Gastroesophageal sphincter (tissue), 4 donors: Measurements from ENCODE around the gene FBXL4. TPM values are rescaled to one million over a fixed set of nuclear protein-coding genes. Genes with fewer than 3 reads are reported as not detected.

Source experiments
- ATAC-seq: fragments of 150-250 bp; one replicate; pipeline ENCODE4 v1.9.1; 2016; ENCODE audit warnings: mild to moderate bottlenecking, moderate library complexity
- H3K27ac ChIP-seq, 4 donors: fragments of 200-600 bp; sonication (generic) in 3 of 4; 1 replicate in 3 of 4; 2 replicates in 1 of 4; pipeline ENCODE4 v1.5.1; 2016 to 2019
- H3K27me3 ChIP-seq: fragments of 200-600 bp; sonication (generic); one replicate; pipeline ENCODE4 v1.5.1; 2019
- H3K36me3 ChIP-seq, 2 donors: fragments of 200-600 bp; sonication (generic); one replicate each; pipeline ENCODE4 v1.5.1; 2019; ENCODE audit warnings: control low read depth in 1 of 2
- H3K4me1 ChIP-seq, 3 donors: fragments of 200-600 bp; sonication (generic); 1 replicate in 2 of 3; 2 replicates in 1 of 3; pipeline ENCODE4 v1.5.1; 2016 to 2019; ENCODE audit warnings: control low read depth in 2 of 3
- H3K4me3 ChIP-seq, 2 donors: fragments of 200-600 bp; sonication (generic); one replicate each; pipeline ENCODE4 v1.5.1; 2019; ENCODE audit warnings: mild to moderate bottlenecking in 1 of 2, moderate library complexity in 1 of 2
- H3K9me3 ChIP-seq, 3 donors: fragments of 200-600 bp; sonication (generic); one replicate each; pipeline ENCODE4 v1.5.1; 2017 to 2019; ENCODE audit warnings: control low read depth in 2 of 3
- EP300 ChIP-seq: sonication (generic); formaldehyde crosslinking; IDR thresholded peaks from one replicate; pipeline ENCODE4 v1.6.1; 2017; ENCODE audit warnings: antibody characterized with exemption, mild to moderate bottlenecking
- POLR2A ChIP-seq, 2 donors: fragments of 450-650 bp; IDR thresholded peaks; one replicate each; pipeline ENCODE4 v1.6.1; 2017; ENCODE audit warnings: antibody characterized with exemption in 2 of 2, mild to moderate bottlenecking in 2 of 2, moderate library complexity in 1 of 2
- POLR2AphosphoS5 ChIP-seq: sonication (generic); formaldehyde crosslinking; IDR thresholded peaks from one replicate; pipeline ENCODE4 v1.6.1; 2017; ENCODE audit warnings: antibody characterized with exemption
- WGBS, 2 donors: methylation state at CpG; one replicate each; pipeline ENCODE4 v1.1.5; 2018; ENCODE audit warnings: low coverage in 1 of 2; 5-methylcytosine and 5-hydroxymethylcytosine counted together
- total RNA-seq, 4 donors: library from RNA; depleted of rRNA; stranded (reverse); fragments of >200 nt; gene quantifications; one replicate each; pipeline ENCODE4 v1.1.0, GENCODE V29; 2016
- TF ChIP-seq, protein P1 (sequence below), 4 experiments: fragments of 200-600 bp in 2 of 4; fragments of 450-650 bp in 2 of 4; sonication (generic) in 1 of 4; IDR thresholded peaks; one replicate each; pipeline ENCODE4 v1.5.1; 2017 to 2019; ENCODE audit warnings: antibody characterized with exemption in 4 of 4, mild to moderate bottlenecking in 2 of 4, moderate library complexity in 2 of 4

Gene FBXL4
- total RNA-seq, 4 donors from 2014 or later: 15.6 to 21.9 (median 18.8) TPM

DNA sequence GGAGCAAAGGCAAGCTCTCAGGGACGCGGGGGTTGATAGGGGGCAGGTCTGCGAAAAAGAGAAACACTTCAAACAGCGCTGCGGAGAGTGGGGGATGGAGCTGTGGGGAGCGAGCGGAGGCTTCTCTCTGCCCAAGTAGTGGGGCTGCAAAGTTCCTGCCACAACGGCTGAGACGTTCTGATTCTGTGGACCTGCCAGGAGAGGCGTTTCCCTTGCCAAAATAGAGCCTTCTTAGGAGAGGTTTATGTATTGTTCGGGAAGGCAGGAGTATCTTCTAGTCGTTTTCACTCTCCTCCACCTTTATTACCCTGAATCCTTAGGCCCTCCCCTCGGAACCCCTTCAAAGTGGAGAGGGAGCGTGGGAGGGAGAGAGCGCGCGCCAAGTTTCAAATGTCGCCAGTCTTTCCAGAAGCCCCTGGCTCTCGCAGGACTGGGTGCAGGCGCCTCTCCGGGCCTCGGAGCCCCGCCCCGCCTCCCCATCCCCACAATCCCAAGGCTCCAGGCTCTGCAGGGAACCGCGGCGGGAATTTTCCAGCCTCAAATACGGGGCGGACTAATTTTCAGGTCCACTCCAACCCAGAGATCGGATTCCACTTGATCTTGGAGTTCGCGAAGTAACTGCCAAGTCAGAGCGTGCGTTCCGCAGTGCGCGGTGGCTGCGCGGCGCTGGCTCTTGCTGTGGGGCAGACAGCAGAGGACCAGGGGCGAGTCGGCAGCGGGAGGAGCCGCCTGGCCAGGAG, 123.4 kb downstream of the FBXL4 start:
- ATAC-seq: no peak
- no peak overlapping the region for H3K27ac ChIP-seq
- H3K4me3 ChIP-seq: peak overlapping the region in 1 of 2 donors; percentile 22
- H3K4me1 ChIP-seq: peaks cover 0 to 35% (median 13%) of the 10 kb centered on the region in 3 donors
- peaks cover 92% of the 10 kb centered on the region for H3K27me3 ChIP-seq
- no peaks in the 10 kb centered on the region for H3K9me3 ChIP-seq
- WGBS, 2 donors: 3 to 6% methylated on average over 13 to 20 of the region's 44 CpGs
- TF ChIP-seq POLR2AphosphoS5 (no peak), EP300 (no peak)
- H3K36me3 ChIP-seq: no peaks in the 10 kb centered on the region

DNA sequence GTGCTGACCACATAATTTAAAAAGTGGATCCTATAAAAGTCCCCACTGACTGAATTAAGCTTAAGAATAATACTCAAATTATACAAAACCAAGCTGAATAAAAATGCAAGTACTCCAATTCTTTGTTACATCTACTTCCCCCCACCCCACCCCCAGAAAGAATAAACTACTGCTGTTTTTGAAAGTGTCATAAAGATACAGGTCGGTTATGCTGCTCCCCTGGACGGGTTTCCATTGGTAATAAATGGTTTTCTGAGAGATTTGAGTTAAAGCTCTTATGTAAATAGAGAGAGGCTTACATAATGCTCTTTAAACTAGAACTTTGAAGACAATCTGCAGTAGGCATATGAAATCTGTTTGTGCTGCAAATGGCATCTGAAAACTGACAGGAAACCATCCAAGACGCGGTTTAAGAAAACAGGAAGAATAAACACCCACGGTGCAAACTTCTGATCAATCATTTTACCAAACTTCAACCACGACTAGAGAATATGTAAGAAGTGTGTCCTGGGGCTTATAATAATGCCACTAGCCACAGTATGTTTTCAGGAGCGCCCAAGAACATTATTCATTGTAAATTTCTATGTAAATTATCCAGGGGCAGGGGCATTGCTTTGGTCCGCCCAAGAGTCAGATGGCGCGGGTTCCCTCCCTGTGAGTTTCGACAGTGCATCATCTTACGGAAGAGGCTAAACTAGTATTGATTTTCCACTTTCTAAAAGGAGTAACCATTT, 124.2 kb downstream of the FBXL4 start:
- H3K4me1 ChIP-seq: peaks cover 0 to 35% (median 13%) of the 10 kb centered on the region in 3 donors
- H3K27me3 ChIP-seq: peaks cover 92% of the 10 kb centered on the region
- TF ChIP-seq, protein P1, sequence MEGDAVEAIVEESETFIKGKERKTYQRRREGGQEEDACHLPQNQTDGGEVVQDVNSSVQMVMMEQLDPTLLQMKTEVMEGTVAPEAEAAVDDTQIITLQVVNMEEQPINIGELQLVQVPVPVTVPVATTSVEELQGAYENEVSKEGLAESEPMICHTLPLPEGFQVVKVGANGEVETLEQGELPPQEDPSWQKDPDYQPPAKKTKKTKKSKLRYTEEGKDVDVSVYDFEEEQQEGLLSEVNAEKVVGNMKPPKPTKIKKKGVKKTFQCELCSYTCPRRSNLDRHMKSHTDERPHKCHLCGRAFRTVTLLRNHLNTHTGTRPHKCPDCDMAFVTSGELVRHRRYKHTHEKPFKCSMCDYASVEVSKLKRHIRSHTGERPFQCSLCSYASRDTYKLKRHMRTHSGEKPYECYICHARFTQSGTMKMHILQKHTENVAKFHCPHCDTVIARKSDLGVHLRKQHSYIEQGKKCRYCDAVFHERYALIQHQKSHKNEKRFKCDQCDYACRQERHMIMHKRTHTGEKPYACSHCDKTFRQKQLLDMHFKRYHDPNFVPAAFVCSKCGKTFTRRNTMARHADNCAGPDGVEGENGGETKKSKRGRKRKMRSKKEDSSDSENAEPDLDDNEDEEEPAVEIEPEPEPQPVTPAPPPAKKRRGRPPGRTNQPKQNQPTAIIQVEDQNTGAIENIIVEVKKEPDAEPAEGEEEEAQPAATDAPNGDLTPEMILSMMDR (IDR thresholded peaks at IDR 0.05): no peak
- TF ChIP-seq POLR2AphosphoS5 (no peak), POLR2A (IDR thresholded peaks at IDR 0.05) (no peak), EP300 (no peak)
- ATAC-seq: no peak
- no peak overlapping the region for H3K27ac ChIP-seq
- WGBS, 2 donors: 6 to 9% methylated on average over 7 to 12 of the region's 12 CpGs
- no peaks in the 10 kb centered on the region for H3K9me3 ChIP-seq
- no peaks in the 10 kb centered on the region for H3K36me3 ChIP-seq
- H3K4me3 ChIP-seq: no peak overlapping the region

DNA sequence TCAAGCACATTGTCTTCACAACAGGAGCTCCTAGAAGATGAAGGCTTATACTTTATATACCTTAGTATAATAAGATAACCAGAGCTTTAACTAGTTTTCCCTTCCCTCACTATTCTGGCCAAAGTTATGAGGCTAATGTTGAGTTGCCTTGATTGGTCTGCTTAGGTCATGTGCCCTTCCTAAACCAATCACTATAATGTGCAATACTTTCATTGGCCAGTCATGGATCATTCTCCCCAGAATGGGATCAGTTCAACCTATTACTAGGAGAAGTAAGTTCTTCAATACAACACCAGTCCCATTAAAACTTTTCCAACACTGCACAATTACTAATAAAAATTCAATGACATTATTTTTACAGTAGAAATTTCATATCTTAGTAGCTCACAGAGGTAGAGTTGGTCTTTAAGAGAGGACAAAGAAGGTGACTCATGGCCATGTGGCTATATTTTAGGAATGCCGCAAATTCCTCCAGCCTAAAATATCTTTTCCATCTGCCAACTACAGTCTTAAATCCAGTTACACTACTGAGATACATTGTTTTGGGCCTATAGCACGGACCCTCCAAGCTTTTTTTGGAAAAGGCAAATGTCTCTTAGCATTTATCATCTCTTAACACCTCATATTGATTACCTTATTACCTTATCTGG, 125.9 kb downstream of the FBXL4 start:
- no peaks in the 10 kb centered on the region for H3K36me3 ChIP-seq
- no peak overlapping the region for H3K27ac ChIP-seq
- no peak for TF ChIP-seq POLR2A (IDR thresholded peaks at IDR 0.05)
- no peak for TF ChIP-seq POLR2AphosphoS5
- H3K4me1 ChIP-seq: peaks cover 0 to 18% (median 6%) of the 10 kb centered on the region in 3 donors
- peaks cover 85% of the 10 kb centered on the region for H3K27me3 ChIP-seq
- ATAC-seq: no peak
- WGBS, 2 donors: 84 to 92% methylated on average over 1 to 2 of the region's 2 CpGs
- peaks cover 0 to 12% (median 0%) of the 10 kb centered on the region in 3 donors for H3K9me3 ChIP-seq
- H3K4me3 ChIP-seq: no peak overlapping the region

Other genes with a start within 250 kb of the FBXL4 start
- gene POU3F2, start 113.4 kb downstream of the FBXL4 start, total RNA-seq: under 1 TPM in 1 of 4 donors, not detected in 3; 0.08 TPM